Mesenchymal stem cell (in vitro differentiated cells and primary cell): Measurements from ENCODE around the gene LECT2.
A peak's percentile ranks its signal among the peaks of the same experiment; 100 is the strongest.

Source experiments
- DNase-seq: peaks from one replicate; pipeline ENCODE4 v3.0.0-alpha.2; 2013
- H2AFZ ChIP-seq: one replicate; pipeline ENCODE4 v1.6.1; 2013; ENCODE audit warnings: low read depth, mild to moderate bottlenecking, control low read depth, inconsistent platforms, low read length, moderate library complexity
- H2AK5ac ChIP-seq: 2 replicates; pipeline ENCODE4 v1.6.1; 2013; ENCODE audit warnings: low read length, moderate library complexity, mild to moderate bottlenecking, inconsistent platforms; ENCODE audit not compliant: severe bottlenecking
- H2BK120ac ChIP-seq: one replicate; pipeline ENCODE4 v1.6.1; 2013; ENCODE audit warnings: low read depth, mild to moderate bottlenecking, inconsistent platforms, low read length, moderate library complexity
- H2BK12ac ChIP-seq, 2 experiments: one replicate each; pipeline ENCODE4 v1.6.1; 2013; ENCODE audit warnings: inconsistent platforms in 2 of 2, low read length in 2 of 2, mild to moderate bottlenecking in 2 of 2, moderate library complexity in 2 of 2, control low read depth in 1 of 2
- H2BK15ac ChIP-seq: one replicate; pipeline ENCODE4 v1.6.1; 2013; ENCODE audit warnings: mild to moderate bottlenecking, low read depth, inconsistent platforms; ENCODE audit not compliant: poor library complexity, severe bottlenecking
- H2BK5ac ChIP-seq: 2 replicates; pipeline ENCODE4 v1.6.1; 2013; ENCODE audit warnings: low read depth, mild to moderate bottlenecking, low read length, control low read depth, inconsistent platforms; ENCODE audit not compliant: poor library complexity, severe bottlenecking
- H3K14ac ChIP-seq, 2 experiments: one replicate each; pipeline ENCODE4 v1.6.1; 2013; ENCODE audit warnings: inconsistent platforms in 2 of 2, low read length in 2 of 2, control low read depth in 1 of 2, mild to moderate bottlenecking in 1 of 2, moderate library complexity in 1 of 2
- H3K18ac ChIP-seq, 2 experiments: one replicate each; pipeline ENCODE4 v1.6.1; 2013; ENCODE audit warnings: inconsistent platforms in 2 of 2, low read length in 2 of 2, control low read depth in 1 of 2, low read depth in 1 of 2, mild to moderate bottlenecking in 1 of 2
- H3K23ac ChIP-seq, 2 experiments: one replicate each; pipeline ENCODE4 v1.6.1; 2013; ENCODE audit warnings: inconsistent platforms in 2 of 2, low read length in 2 of 2, mild to moderate bottlenecking in 2 of 2, moderate library complexity in 2 of 2, control low read depth in 1 of 2
- H3K27ac ChIP-seq: 2 replicates; pipeline ENCODE4 v1.5.1; 2013; ENCODE audit warnings: mild to moderate bottlenecking, moderate library complexity, low read length, control low read depth, inconsistent platforms; ENCODE audit not compliant: poor library complexity, severe bottlenecking
- H3K27me3 ChIP-seq, 2 experiments: 2 replicates each; pipeline versions ENCODE4 v1.6.1 to v1.7.0; 2013; ENCODE audit warnings: low read length in 2 of 2, mild to moderate bottlenecking in 2 of 2, moderate library complexity in 2 of 2, control low read depth in 1 of 2, inconsistent platforms in 1 of 2; ENCODE audit not compliant: control insufficient read depth in 1 of 2, insufficient read depth in 1 of 2
- H3K36me3 ChIP-seq, 2 experiments: 2 replicates each; pipeline versions ENCODE4 v1.6.1 to v1.7.0; 2013; ENCODE audit warnings: low read length in 2 of 2, control low read depth in 1 of 2, inconsistent platforms in 1 of 2, low read depth in 1 of 2, mild to moderate bottlenecking in 1 of 2; ENCODE audit not compliant: insufficient read depth in 2 of 2, control insufficient read depth in 1 of 2
- H3K4ac ChIP-seq, 2 experiments: one replicate each; pipeline ENCODE4 v1.6.1; 2013; ENCODE audit warnings: inconsistent platforms in 2 of 2, low read length in 2 of 2, mild to moderate bottlenecking in 2 of 2, moderate library complexity in 2 of 2, control low read depth in 1 of 2, low read depth in 1 of 2
- H3K4me1 ChIP-seq: 2 replicates; pipeline ENCODE4 v1.6.1; 2013; ENCODE audit warnings: low read depth, low read length, control low read depth; ENCODE audit not compliant: control insufficient read depth, insufficient read depth
- H3K4me2 ChIP-seq: 2 replicates; pipeline ENCODE4 v1.6.1; 2013; ENCODE audit warnings: low read length, mild to moderate bottlenecking, inconsistent platforms; ENCODE audit not compliant: poor library complexity, severe bottlenecking
- H3K4me3 ChIP-seq, 2 experiments: 2 replicates each; pipeline versions ENCODE4 v1.5.1 to v1.7.0; 2013; ENCODE audit warnings: low read length in 2 of 2, mild to moderate bottlenecking in 2 of 2, control low read depth in 1 of 2, low read depth in 1 of 2; ENCODE audit not compliant: insufficient read depth in 1 of 2
- H3K79me1 ChIP-seq: replicated peaks from 2 replicates; pipeline ENCODE4 v1.6.1; 2013; ENCODE audit warnings: mild to moderate bottlenecking, control low read depth, low read length, inconsistent platforms; ENCODE audit not compliant: poor library complexity, severe bottlenecking
- H3K9ac ChIP-seq: 2 replicates; pipeline ENCODE4 v1.7.0; 2013; ENCODE audit warnings: mild to moderate bottlenecking, low read length, moderate library complexity
- H3K9me3 ChIP-seq: 2 replicates; pipeline ENCODE4 v1.7.0; 2013; ENCODE audit warnings: mild to moderate bottlenecking, low read length; ENCODE audit not compliant: control insufficient read depth
- H4K8ac ChIP-seq: one replicate; pipeline ENCODE4 v1.6.1; 2013; ENCODE audit warnings: inconsistent platforms, mild to moderate bottlenecking, low read length, moderate library complexity
- H4K91ac ChIP-seq: one replicate; pipeline ENCODE4 v1.6.1; 2013; ENCODE audit warnings: mild to moderate bottlenecking, low read length, inconsistent platforms
- WGBS: methylation state at CpG from one replicate; pipeline ENCODE4 v1.1.7; 2013; ENCODE audit warnings: mixed read lengths; 5-methylcytosine and 5-hydroxymethylcytosine counted together

LECT2 gene

GRCh38 chr5:135991429-135991828, 36.6 kb upstream of the LECT2 start:
- H3K14ac ChIP-seq = no peak overlapping the region
- peak overlapping the region; percentile 55 to 67 for H3K18ac ChIP-seq
- peaks cover 7% of the 10 kb centered on the region for H3K4me1 ChIP-seq
- H3K27ac ChIP-seq = no peak overlapping the region
- no peak overlapping the region for H3K4ac ChIP-seq
- DNase-seq = no peak
- no peaks in the 10 kb centered on the region for H3K36me3 ChIP-seq
- 93% methylated on average over 6 of the region's 6 CpGs for WGBS
- H2AFZ ChIP-seq = no peak overlapping the region
- no peak overlapping the region for H3K4me3 ChIP-seq
- H3K79me1 ChIP-seq = no peaks in the 10 kb centered on the region
- H2BK5ac ChIP-seq = no peak overlapping the region
- H2BK15ac ChIP-seq = no peak overlapping the region
- no peak overlapping the region for H3K23ac ChIP-seq
- H4K8ac ChIP-seq = no peak overlapping the region
- no peak overlapping the region for H2BK12ac ChIP-seq
- no peaks in the 10 kb centered on the region for H3K9me3 ChIP-seq
- no peak overlapping the region for H4K91ac ChIP-seq
- H2AK5ac ChIP-seq = no peak overlapping the region
- no peak overlapping the region for H3K4me2 ChIP-seq
- H2BK120ac ChIP-seq = no peak overlapping the region
- peaks cover 0 to 6% of the 10 kb centered on the region in 2 experiments for H3K27me3 ChIP-seq
- H3K9ac ChIP-seq = no peak overlapping the region

- H3K27me3 ChIP-seq = peaks cover 0 to 6% of the 10 kb centered on the region in 2 experiments
- H2AK5ac ChIP-seq = no peak overlapping the region
- peak overlapping the region; percentile 9 for H2BK120ac ChIP-seq
- no peaks in the 10 kb centered on the region for H3K36me3 ChIP-seq
- no peak overlapping the region for H2AFZ ChIP-seq
- peak overlapping the region in 1 of 2 experiments; percentile 70 for H3K23ac ChIP-seq
- H3K27ac ChIP-seq = no peak overlapping the region
- H2BK12ac ChIP-seq = peak overlapping the region; percentile 83 to 95
- no peaks in the 10 kb centered on the region for H3K9me3 ChIP-seq
- H3K18ac ChIP-seq = peak overlapping the region; percentile 55 to 90
- H3K4ac ChIP-seq = peak overlapping the region in 1 of 2 experiments; percentile 42
- WGBS = 91% methylated on average over 21 of the region's 21 CpGs
- H4K8ac ChIP-seq = no peak overlapping the region
- no peak overlapping the region for H3K4me2 ChIP-seq
- no peak overlapping the region for H3K14ac ChIP-seq
- peak overlapping the region; percentile 65 for H2BK15ac ChIP-seq
- no peaks in the 10 kb centered on the region for H3K79me1 ChIP-seq
- H3K4me3 ChIP-seq = no peak overlapping the region
- no peak for DNase-seq
- peaks cover 3% of the 10 kb centered on the region for H3K4me1 ChIP-seq
- no peak overlapping the region for H2BK5ac ChIP-seq
- H3K9ac ChIP-seq = no peak overlapping the region
- peak overlapping the region; percentile 29 for H4K91ac ChIP-seq
Measured at GRCh38 chr5:135990528-135991255, 35.9 kb upstream of the LECT2 start.

DNA sequence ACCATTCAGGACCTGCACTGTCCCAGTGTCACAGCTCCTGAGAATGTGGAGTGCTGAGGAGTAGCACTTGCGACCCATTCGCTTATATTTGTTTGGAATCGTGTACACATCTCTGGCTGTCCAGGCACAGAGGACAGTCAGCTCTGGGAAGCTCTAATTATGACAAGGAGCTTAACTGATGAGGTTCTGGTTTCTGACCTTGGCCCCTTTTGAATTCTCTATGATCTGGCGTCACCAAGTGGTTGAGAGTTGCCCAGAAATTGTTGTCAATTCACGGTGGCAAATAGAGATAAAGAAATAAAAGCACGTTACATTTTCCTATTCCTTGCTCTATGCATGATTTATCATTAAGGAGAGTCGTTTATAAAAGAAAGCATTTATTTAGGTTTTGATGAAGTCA, 34.9 kb upstream of the LECT2 start:
- no peak overlapping the region for H4K91ac ChIP-seq
- no peaks in the 10 kb centered on the region for H3K79me1 ChIP-seq
- peaks cover 0 to 6% of the 10 kb centered on the region in 2 experiments for H3K27me3 ChIP-seq
- H3K36me3 ChIP-seq = no peaks in the 10 kb centered on the region
- DNase-seq = no peak
- no peak overlapping the region for H2AK5ac ChIP-seq
- H3K23ac ChIP-seq = no peak overlapping the region
- no peaks in the 10 kb centered on the region for H3K9me3 ChIP-seq
- H3K4me3 ChIP-seq = no peak overlapping the region
- 85% methylated on average over 6 of the region's 7 CpGs for WGBS
- no peak overlapping the region for H2BK120ac ChIP-seq
- no peak overlapping the region for H3K14ac ChIP-seq
- no peak overlapping the region for H3K27ac ChIP-seq
- H3K9ac ChIP-seq = no peak overlapping the region
- H4K8ac ChIP-seq = no peak overlapping the region
- H2BK5ac ChIP-seq = no peak overlapping the region
- H3K4me2 ChIP-seq = no peak overlapping the region
- H2BK15ac ChIP-seq = no peak overlapping the region
- H3K4me1 ChIP-seq = peaks cover 3% of the 10 kb centered on the region
- peak overlapping the region in 1 of 2 experiments; percentile 53 for H3K18ac ChIP-seq
- H3K4ac ChIP-seq = peak overlapping the region in 1 of 2 experiments; percentile 71
- peak overlapping the region in 1 of 2 experiments; percentile 76 for H2BK12ac ChIP-seq
- H2AFZ ChIP-seq = no peak overlapping the region

GRCh38 chr5:135988546-135988945, 33.8 kb upstream of the LECT2 start:
- peak; percentile 54 for DNase-seq

More at GRCh38 chr5:135988546-135988945, 33.8 kb upstream of the LECT2 start:
- Histone ChIP-seq H3K14ac (no peak overlapping the region), H3K4me1 (peaks cover 3% of the 10 kb centered on the region), H3K27me3 (peaks cover 0 to 6% of the 10 kb centered on the region in 2 experiments), H2AK5ac (no peak overlapping the region), H3K9ac (no peak overlapping the region), H3K18ac (no peak overlapping the region), H3K27ac (no peak overlapping the region), H3K79me1 (no peaks in the 10 kb centered on the region), H3K4me3 (no peak overlapping the region), H3K36me3 (no peaks in the 10 kb centered on the region), H2BK15ac (no peak overlapping the region), H4K91ac (no peak overlapping the region), H3K9me3 (no peaks in the 10 kb centered on the region), H2BK12ac (no peak overlapping the region), H2AFZ (no peak overlapping the region), H2BK120ac (no peak overlapping the region), H3K4me2 (no peak overlapping the region), H3K4ac (no peak overlapping the region), H3K23ac (no peak overlapping the region), H2BK5ac (no peak overlapping the region), H4K8ac (no peak overlapping the region)
- no CpG with 5 or more reads among the region's 3 CpGs for WGBS
